ENCODE measurements around the gene SLFNL1. TPM values are rescaled to one million over a fixed set of nuclear protein-coding genes. Genes with fewer than 3 reads are reported as not detected.

The SLFNL1 gene
- total and polyA plus RNA-seq, 4 donors: 0.38 to 1.0 (median 0.60) TPM

GRCh38 chr1:40973912-40974311 is 47.6 kb downstream of the SLFNL1 start:
- intact Hi-C loops (cut with DNase I): no loop called here
- 73 to 80% methylated on average over 2 of the region's 2 CpGs for WGBS, 2 donors
- no peak for ATAC-seq (ENCODE audit: low FRiP score)

DNA sequence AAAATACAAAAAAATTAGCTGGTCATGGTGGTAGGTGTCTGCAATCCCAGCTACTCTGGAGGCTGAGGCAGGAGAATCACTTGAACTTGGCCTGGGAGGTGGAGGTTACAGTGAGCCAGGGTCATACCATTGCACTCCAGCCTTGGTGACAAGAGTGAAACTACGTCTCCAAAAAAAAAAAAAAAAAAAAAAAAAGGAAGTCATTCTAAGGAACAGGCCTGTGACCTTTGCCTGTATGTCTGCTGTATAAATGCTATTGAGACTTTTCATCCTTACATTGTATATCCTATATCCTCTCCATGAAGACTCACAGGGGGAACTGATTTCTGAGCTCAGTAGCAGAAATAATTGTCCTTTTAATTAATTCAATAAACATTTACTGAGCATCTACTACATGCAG is 49.6 kb downstream of the SLFNL1 start:
- intact Hi-C loops (cut with DNase I): no loop called here
- no peaks in the 10 kb centered on the region for H3K9me3 ChIP-seq (ENCODE audit: control insufficient read depth, low read length)
- H3K4me1 ChIP-seq (ENCODE audit: control insufficient read depth in 1 of 2, insufficient read depth in 2 of 2, low read length in 2 of 2): peaks cover 0 to 2% of the 10 kb centered on the region in 2 donors
- 79 to 88% methylated on average over 1 of the region's 1 CpG for WGBS, 2 donors
- no peaks in the 10 kb centered on the region for H3K27me3 ChIP-seq (ENCODE audit: control insufficient read depth in 1 of 2, insufficient read depth in 2 of 2, low read length in 1 of 2)
- no peak overlapping the region for H3K4me3 ChIP-seq (ENCODE audit: low read length in 2 of 2)
- no peak overlapping the region for H3K27ac ChIP-seq (ENCODE audit: low read depth in 1 of 2, low read length in 2 of 2)
- no peak for DNase-seq
- ATAC-seq (ENCODE audit: low FRiP score): no peak
- H3K36me3 ChIP-seq (ENCODE audit: control insufficient read depth in 1 of 2, insufficient read depth in 2 of 2, low read length in 1 of 2): no peaks in the 10 kb centered on the region

More at GRCh38 chr1:40973912-40974311, 47.6 kb downstream of the SLFNL1 start:
- H3K27me3 ChIP-seq (ENCODE audit: control insufficient read depth in 1 of 2, insufficient read depth in 2 of 2, low read length in 1 of 2): no peaks in the 10 kb centered on the region
- H3K36me3 ChIP-seq (ENCODE audit: control insufficient read depth in 1 of 2, insufficient read depth in 2 of 2, low read length in 1 of 2): no peaks in the 10 kb centered on the region
- no peaks in the 10 kb centered on the region for H3K4me1 ChIP-seq (ENCODE audit: control insufficient read depth in 1 of 2, insufficient read depth in 2 of 2, low read length in 2 of 2)
- no peak for DNase-seq
- H3K4me3 ChIP-seq (ENCODE audit: low read length in 2 of 2): no peak overlapping the region
- H3K9me3 ChIP-seq (ENCODE audit: control insufficient read depth, low read length): no peaks in the 10 kb centered on the region
- H3K27ac ChIP-seq (ENCODE audit: low read depth in 1 of 2, low read length in 2 of 2): no peak overlapping the region

DNA sequence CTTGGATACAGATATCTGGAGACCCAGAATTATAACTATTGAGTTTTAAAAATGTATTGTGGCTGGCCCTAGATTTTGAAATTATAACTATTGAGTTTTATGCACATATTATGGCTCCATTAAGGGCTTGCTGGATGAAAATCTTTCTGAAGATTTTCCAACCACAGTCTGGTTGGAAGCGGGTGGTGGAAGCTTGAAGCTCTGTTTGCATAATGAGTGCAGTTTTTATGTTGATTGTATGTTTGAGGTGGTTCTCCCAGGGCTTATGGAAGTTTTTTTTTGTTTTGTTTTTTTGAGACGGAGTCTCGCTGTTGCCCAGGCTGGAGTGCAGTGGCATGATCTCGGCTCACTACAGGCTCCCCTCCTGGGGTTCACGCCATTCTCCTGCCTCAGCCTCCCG is 52.1 kb downstream of the SLFNL1 start:
- peaks cover 0 to 2% of the 10 kb centered on the region in 2 donors for H3K4me1 ChIP-seq (ENCODE audit: control insufficient read depth in 1 of 2, insufficient read depth in 2 of 2, low read length in 2 of 2)
- no peaks in the 10 kb centered on the region for H3K27me3 ChIP-seq (ENCODE audit: control insufficient read depth in 1 of 2, insufficient read depth in 2 of 2, low read length in 1 of 2)
- DNase-seq: no peak
- no peak overlapping the region for H3K4me3 ChIP-seq (ENCODE audit: low read length in 2 of 2)
- ATAC-seq (ENCODE audit: low FRiP score): no peak
- H3K27ac ChIP-seq (ENCODE audit: low read depth in 1 of 2, low read length in 2 of 2): no peak overlapping the region
- 91 to 92% methylated on average over 6 of the region's 6 CpGs for WGBS, 2 donors
- no peaks in the 10 kb centered on the region for H3K36me3 ChIP-seq (ENCODE audit: control insufficient read depth in 1 of 2, insufficient read depth in 2 of 2, low read length in 1 of 2)
- intact Hi-C loops (cut with DNase I): no loop called here
- H3K9me3 ChIP-seq (ENCODE audit: control insufficient read depth, low read length): no peaks in the 10 kb centered on the region

DNA sequence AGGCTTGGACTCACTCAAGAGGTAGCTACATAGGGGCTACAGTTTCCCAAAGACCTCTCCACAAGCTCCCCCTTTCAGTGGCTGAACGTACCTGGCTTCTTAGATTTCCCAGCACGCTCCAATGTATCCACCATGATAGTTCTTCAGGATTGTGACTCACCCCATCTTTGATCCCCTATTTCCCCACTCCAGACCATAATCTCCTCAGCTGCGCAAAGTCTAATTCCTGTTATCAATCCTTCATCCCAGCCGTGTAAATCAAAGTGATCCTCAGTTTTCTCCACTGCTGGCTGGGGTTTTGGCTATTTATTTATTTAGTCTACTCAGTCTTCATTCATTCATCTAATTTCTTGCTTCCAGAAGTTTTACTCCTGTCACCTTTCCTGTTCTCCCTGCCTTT is 55.1 kb downstream of the SLFNL1 start:
- no peak for ATAC-seq (ENCODE audit: low FRiP score)
- DNase-seq: no peak
- WGBS, 2 donors: 69 to 70% methylated on average over 4 of the region's 4 CpGs
- no peaks in the 10 kb centered on the region for H3K27me3 ChIP-seq (ENCODE audit: control insufficient read depth in 1 of 2, insufficient read depth in 2 of 2, low read length in 1 of 2)
- intact Hi-C loops (cut with DNase I): no loop called here
- no peaks in the 10 kb centered on the region for H3K36me3 ChIP-seq (ENCODE audit: control insufficient read depth in 1 of 2, insufficient read depth in 2 of 2, low read length in 1 of 2)
- peaks cover 0 to 2% of the 10 kb centered on the region in 2 donors for H3K4me1 ChIP-seq (ENCODE audit: control insufficient read depth in 1 of 2, insufficient read depth in 2 of 2, low read length in 2 of 2)
- peak overlapping the region; percentile 39 to 47 for H3K27ac ChIP-seq (ENCODE audit: low read depth in 1 of 2, low read length in 2 of 2)
- no peaks in the 10 kb centered on the region for H3K9me3 ChIP-seq (ENCODE audit: control insufficient read depth, low read length)
- no peak overlapping the region for H3K4me3 ChIP-seq (ENCODE audit: low read length in 2 of 2)

Other genes starting within 250 kb of the SLFNL1 start
- 1 to 10 TPM; 7.2 to 8.7 TPM for gene KCNQ4, start 237.9 kb downstream of the SLFNL1 start, total RNA-seq
- gene KCNQ4, start 237.9 kb downstream of the SLFNL1 start, polyA plus RNA-seq: 10 to 100 TPM in 1 of 2 donors, under 1 TPM in 1; 0.88 to 10.0 TPM
- gene CITED4, start 159.4 kb downstream of the SLFNL1 start, total RNA-seq: 10 to 100 TPM; 13.2 to 19.0 TPM
- gene CITED4, start 159.4 kb downstream of the SLFNL1 start, polyA plus RNA-seq: 10 to 100 TPM in 1 of 2 donors, 1 to 10 TPM in 1; 4.0 to 13.5 TPM
- 10 to 100 TPM; 29.9 to 60.6 TPM for gene CTPS1, start 42.0 kb downstream of the SLFNL1 start, total RNA-seq
- 10 to 100 TPM; 26.7 to 60.2 TPM for gene CTPS1, start 42.0 kb downstream of the SLFNL1 start, polyA plus RNA-seq
- gene SCMH1, start 220.6 kb upstream of the SLFNL1 start, total RNA-seq: 10 to 100 TPM; 50.3 to 60.7 TPM
- 10 to 100 TPM; 36.2 to 44.5 TPM for gene SCMH1, start 220.6 kb upstream of the SLFNL1 start, polyA plus RNA-seq